GM19193 (cell line): ENCODE data around the gene BCL2L1.

Experiments used
- POLR2A ChIP-seq: IDR thresholded peaks from 4 replicates; pipeline ENCODE4 v1.6.1; 2011; ENCODE audit not compliant: insufficient read depth, insufficient read length; ENCODE audit errors: extremely low read depth

The BCL2L1 gene

DNA sequence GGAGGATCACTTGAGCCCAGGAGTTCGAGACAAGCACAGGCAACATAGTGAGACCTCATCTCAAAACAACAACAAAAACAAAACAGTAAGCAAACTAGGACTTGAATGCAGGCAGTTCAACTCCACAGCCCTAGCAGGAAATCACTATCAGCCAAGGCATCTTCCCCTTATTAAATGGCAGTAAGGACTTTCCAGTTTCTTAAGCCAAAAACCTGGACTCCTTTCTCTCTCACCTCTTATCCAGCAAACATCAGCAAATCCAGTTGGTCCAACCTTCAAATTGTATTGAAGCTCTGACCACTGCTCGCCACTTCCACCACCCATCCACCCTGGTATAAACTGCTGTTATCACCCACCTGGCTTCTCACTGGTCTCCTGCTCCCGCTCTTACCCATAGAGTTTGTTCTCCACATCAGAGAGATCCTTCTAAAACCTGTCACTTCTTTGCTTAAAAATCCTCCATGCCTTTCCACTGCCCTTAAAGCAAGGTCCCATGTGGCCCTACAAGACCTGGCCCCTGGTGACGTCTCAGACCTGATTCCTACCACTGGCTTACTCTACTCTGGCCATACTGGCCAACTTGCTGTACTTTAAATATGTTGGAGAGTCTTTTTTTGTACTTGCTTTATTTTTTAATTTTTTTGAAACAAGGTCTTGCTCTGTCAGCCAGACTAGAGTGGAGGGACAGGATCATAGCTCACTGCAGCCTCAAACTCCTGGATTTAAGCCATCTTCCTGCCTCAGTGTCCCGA is 27.6 kb downstream of the BCL2L1 start:
- no peak for TF ChIP-seq POLR2A

DNA sequence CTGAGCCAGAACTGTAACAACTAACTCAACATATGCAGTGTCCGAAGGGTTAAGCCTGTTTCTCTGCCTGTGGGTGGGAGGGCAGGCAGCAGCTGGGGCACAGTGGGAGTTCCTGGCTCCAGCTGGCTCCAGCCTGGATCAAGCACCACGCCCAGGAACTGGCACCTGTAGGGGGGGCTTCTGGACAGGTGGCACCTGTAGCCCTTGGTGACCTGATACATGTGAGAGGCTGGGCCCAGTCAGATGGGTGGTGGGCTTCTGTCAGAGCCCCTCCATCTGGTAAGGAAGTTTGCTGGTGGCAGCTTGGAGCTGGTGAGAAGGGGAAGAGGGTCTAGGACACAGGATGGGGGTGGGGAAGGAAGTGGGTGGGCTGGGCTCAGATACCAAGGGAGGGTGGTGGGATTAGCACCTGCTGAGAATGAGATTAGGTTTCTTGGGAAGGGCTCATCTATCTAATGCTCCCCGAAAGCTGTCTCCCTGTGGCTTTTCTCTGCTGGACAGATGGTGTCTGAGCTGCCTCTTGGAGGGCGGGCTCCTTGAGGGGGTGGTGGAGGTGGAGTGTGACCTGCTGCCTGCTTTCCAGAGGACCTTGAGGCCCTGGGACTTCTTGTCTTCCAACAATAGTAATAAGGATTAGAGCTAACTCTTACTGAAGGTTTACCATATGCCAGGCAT is 28.5 kb downstream of the BCL2L1 start:
- TF ChIP-seq POLR2A, result no peak

DNA sequence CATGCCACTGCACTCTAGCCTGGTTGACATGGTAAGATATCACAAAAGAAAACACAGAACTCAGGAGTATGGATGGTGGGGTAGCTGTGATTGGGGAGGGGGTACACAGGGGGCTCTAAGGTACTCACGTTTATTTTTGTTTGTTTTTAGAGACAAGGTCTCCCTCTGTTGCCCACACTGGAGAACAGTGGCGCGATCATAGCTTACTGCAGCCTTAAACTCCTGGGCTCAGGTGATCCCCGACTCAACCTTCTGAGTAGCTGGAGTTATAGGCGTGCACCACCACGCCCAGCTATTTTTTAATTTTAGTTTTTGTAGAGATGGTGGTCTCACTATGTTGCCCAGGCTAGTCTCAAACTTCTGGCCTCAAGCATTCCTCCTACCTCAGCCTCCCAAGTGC is 29.3 kb downstream of the BCL2L1 start:
- no peak for TF ChIP-seq POLR2A

DNA sequence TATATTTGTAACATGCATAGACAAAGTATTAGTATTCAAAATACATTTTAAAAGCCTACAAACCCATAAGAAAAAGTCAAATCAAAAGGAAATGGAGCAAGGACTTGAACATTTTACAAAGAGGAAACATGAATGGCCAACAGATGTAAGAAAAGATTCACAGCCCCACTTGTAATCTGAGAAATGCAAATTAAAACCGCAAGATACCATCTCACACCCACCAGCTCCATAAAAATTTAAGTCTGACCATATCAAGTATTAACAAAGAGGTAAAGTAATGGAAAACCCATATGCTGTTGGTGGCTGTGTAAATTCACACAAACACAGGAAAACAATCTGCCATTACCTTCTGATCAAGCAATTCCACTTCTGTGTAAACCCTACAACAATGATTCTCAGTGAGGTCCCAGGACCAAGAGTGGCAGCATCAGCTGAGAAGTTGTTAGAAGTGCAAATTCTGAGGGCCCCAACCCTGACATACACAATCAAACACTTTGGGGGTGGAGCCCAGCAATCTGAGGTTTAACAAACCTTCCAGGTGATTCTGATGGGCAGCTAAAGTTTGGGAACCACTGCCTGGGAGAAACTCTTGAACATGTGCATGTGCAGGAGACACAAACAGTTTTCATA is 30.9 kb downstream of the BCL2L1 start:
- TF ChIP-seq POLR2A, result no peak

DNA sequence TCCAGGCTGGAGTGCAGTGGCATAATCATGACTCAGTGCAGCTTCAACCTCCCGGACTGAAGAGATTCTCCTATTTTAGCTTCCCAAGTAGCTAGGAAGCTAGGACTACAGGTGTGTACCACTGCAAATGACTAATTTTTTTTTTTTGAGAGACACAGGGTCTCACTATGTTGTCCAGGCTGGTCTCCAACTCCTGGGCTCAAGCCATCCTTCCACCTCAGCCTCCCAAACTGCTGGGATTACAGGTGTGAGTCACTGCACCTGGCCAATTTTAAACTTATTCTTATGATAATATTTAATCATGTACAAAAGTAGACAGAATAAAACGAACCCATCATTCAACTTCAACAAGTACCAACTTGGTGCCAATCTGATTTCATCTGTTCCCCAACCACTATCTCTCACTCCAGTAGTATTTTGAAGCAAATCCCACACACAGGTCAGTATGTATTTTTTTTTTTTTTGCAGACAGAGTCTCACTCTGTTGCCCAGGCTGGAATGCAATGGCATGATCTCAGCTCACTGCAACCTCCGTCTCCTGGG is 32.5 kb downstream of the BCL2L1 start:
- TF ChIP-seq POLR2A, result no peak

DNA sequence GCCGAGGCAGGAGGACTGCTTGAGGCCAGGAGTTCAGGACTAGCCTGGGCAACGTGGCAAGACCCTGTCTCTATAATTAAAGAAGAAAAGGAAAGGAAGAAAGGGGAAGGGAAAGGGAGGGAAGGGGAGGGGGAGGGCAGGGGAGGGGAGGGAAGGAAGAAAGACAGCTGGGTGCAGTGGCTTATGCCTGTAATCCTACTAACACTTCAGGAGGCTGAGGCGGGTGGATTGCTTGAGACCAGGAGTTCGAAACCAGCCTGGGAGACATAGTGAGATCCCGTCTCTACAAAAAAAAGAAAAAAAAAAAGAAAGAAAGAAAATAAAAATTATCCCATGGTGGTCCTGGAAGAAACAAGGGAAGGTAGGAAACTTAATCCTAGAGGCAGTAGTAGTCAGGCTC is 33.5 kb downstream of the BCL2L1 start:
- TF ChIP-seq POLR2A, result no peak

DNA sequence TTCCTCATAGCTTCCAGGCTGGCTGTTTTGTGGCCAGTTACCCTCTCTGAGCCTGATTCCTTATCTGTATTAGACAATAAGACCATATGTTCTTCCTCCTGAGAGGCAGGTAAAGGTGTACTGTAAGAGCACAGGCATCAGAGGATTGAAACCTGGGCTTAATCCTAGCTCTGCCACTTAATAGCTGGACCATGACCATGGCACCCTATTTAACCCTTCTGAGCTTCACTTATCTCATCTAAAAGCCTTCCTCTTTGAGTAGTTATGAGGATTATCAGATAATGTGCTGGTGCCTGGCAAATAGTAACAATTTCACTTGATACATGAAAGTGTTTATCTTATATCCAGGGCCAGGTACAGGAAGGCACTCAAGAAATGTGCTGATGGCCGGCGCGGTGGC is 34.9 kb downstream of the BCL2L1 start:
- TF ChIP-seq POLR2A, result no peak

DNA sequence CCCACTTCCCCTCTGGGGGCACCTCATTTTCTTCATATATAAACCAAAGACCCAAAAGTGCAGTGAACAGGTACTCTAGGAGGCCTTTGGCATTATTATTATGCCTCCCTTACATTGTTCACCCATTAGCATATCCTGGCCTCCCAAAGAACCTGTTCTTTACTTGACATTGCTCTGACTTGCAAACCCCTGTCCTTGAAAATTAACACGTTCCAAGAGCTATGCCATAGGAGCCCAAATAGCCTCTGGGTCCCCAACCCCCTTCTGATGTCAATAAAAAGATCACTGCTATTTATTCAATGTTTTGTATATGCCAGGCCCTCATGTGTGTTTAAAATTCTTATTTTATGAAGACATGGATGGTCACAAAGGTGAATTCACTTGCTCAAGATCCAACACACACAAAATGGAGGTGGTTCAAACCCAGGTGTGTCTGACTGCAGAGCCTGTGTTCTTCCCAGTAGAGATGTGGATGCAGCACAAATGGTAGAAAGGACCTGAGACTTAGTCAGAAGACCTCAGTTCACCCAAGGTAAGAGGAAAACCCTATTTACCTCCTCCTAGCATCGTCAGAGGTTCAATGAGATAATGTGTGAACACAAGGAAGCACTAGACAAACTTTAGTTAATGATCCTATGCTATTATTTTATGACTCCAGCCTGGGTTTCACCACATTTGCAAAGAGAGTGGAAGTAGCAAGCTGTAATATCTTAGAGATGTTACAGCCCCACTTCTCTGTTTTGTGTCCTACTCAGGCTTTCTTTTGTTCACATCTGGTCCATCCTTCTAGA is 36.6 kb downstream of the BCL2L1 start:
- TF ChIP-seq POLR2A, result no peak

DNA sequence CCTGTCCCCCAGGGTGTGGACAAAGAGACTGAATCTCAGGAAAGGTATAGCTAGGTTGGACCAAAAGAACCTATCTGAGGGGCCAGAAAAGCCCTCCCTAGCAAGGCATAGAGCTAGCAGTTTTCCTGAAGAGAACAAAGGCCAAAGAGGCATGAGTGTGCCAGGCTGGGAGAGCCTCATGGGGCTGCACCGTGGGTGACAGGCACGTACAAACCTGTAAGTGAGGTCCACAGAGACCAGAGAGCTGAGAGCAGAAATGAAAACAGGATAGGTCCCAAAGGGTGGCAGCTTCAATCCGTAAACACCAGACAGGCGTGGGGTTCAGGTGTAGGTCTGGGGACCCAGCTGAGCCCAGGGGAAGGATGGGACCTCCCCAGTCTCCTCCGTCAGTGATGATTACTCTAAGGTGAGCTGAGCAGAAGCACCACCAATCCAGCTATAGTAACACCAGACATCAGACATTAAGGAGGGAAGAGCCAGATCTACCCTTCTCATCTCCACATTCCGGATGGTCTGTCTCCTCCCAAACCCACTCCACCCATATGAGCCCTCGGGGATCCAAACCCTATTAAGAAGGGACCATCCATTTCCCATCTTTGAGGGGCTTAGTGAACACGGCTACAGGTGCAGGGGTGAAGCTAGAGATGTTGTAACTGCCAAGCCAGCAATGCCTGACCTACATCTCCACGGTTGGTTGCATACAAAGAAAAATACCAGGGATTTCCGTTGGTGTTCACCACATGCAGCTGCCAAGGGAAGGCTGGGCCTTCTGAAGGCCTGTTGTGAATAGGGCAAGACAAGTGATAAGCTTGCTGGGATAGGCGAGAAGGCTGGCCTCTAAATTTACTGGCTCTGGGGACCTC is 38.3 kb downstream of the BCL2L1 start:
- TF ChIP-seq POLR2A, result peak; percentile 16

DNA sequence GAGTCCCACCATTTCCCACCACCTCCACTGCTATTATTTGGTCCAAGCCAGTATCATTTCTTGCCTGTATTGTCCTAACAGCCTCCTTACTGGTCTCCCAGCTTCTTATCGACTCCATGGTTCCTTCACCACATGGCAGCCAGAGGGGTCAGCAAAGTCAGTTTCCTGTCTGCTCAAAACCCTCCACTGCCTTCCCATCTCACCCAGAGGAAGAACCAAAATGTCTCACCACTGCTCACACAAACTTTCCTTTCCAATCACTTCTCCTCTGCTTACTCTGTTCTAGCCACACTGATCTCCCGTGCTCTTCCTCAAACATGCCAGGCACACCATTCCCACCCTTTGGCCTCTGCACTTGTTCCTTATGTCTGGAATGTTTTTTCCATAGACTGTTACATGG is 39.7 kb downstream of the BCL2L1 start:
- no peak for TF ChIP-seq POLR2A

DNA sequence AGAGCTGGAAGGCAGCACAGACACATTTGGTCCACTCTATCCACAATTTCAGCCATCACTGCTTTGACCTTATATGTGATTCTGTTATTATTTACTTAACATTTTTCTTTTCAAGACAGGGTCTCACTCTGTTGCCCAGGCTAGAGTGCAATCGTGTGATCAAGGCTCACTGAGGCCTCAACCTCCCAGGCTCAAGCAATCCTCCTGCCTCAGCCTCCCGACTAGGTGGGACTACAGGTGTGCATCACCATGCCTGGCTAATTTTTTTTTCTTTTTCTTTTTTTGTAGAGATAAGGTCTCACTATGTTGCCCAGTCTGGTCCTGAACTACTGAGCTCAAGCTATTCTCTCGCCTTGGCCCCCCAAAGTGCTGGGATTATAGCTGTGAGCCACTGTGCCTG is 40.3 kb downstream of the BCL2L1 start:
- no peak for TF ChIP-seq POLR2A

DNA sequence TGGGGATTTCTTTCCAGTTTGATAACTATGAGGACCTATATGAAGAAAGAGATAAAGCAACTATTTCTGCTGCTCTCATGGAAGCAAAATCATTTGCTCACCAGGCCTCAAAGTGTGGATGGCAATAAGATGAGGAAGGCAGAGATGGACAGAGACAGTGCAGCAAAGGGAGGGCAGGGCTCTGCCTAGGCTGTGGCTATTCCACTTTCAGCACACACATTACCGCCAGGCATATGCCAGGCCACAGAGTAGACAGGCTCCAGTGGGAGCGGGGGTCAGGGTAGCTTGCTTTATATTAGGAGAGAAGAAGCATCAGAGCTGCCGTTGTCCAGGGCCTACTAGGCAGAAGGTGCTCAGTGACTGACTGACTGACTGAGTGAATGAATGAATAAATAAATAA is 40.9 kb downstream of the BCL2L1 start:
- TF ChIP-seq POLR2A, result no peak

DNA sequence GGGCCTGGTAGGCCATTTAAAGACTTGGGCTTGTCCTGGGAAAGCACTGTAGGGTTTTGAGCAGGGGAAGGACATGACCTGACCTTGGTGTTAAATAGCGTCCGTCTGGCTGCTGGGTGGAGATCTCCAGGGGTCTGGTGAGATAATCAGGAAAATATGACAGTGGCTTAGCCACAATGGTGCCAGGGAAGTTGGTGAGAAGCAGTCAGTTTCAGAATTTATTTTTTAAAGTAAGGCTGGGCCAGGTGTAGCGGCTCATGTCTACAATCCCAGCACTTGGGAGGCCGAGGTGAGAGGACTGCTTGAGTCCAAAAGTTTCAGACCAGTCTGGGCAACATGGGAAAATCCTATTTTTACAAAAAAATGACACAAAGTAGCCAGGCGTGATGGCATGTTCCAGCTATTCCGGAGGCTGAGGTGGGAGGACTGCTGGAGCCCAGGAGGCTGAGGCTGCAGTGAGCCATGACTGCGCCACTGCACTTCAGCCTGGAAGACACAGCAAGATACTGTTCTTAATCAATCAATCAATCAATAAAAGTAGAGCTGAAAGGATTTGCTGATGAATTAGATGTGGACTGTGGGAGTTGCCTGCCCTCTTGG is 41.4 kb downstream of the BCL2L1 start:
- no peak for TF ChIP-seq POLR2A
